Stimulated activated CD4-positive, alpha-beta T cell treated with anti-CD3 and anti-CD28 coated beads, TNF-alpha, amount 100 ng/mL, for 48 hours (primary cell): ENCODE data around the gene GALNTL6.

Source experiments
- DNase-seq, 3 donors: peaks; one replicate each; pipeline ENCODE4 v3.0.0-alpha.2; 2020; ENCODE audit warnings: low read depth in 3 of 3

Gene GALNTL6

DNA sequence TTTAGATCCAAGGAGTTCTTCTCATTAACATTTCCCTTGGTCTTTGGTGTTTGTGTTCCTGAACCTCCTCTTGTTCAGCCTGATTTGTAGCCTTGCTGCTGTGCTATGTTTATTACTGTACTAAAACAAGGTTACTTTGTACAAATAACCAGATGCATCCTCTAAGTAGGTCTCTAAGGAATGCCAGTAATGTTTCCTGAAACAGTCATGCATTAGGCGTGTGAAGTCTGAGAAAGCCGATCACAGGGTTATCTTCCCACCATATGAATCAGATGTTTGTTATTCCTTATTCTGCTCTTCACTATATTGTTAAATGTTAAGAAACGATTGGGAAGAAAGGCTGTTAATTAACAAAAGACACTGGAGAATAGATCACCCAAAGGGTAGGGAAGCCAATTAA lies 66.9 kb downstream of the GALNTL6 start:
- DNase-seq, result no peak

GRCh38 chr4:171889681-171890080 lies 76.5 kb downstream of the GALNTL6 start:
- no peak for DNase-seq

DNA sequence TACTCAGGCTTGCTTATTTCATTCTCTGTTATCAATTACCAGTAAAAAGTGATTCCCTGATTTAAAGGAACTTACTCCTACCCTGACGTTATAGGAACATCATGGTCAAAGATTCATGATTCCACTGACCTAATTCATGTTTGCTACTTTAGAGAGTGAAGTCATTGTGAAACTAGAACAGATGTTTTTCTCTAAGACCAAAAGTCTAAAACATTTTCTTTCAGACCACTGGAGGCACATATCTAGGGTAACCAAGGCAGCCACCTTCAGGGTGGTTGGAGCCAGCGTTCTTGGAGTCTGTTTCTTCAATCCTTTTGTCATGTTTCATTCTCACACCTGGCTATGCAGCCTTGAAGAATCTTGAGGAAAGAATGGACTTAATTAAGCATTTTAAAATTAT lies 77.8 kb downstream of the GALNTL6 start:
- no peak for DNase-seq

- DNase-seq, result no peak
These were observed 83.2 kb downstream of the GALNTL6 start for GRCh38 chr4:171896426-171896825.

DNA sequence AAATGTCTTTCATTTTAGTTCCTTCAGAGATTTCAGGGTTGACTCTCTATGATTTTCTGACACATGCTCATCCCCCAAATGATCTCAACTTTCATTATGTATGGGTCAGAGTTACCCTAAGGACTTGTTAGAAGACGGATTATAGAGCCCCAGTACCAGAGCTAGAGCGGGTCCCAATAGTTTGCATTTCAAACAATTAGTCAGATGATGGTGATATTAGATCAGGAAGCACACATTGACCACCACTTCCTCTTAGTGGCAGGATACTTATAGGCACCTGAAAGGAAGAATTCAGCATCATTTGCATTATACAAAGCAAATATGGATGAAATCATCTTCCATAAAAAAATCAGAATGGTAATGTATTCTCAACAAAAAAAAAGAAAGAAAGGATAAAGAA lies 106.1 kb downstream of the GALNTL6 start:
- no peak for DNase-seq

GRCh38 chr4:171920901-171921300 lies 107.7 kb downstream of the GALNTL6 start:
- no peak for DNase-seq

- no peak for DNase-seq
These were observed 111.7 kb downstream of the GALNTL6 start for GRCh38 chr4:171924746-171925376.

DNA sequence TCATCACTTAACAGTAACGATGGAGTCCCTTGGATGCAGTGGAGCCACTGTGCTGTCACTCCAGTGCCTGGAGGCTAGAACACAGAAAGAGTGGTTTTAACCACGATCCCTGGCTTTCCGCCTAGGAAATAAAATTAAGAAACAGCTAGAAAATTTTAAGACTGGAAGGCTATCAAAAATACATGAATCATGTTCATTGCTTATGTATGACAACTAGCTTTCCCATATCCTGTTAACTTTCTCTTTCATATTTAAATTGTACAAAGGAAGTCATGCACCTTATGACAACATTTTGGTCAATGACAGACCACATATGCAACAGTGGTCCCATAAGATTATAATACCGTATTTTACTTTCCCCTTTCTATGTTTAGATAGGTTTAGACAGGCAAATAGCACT lies 115.1 kb downstream of the GALNTL6 start:
- DNase-seq, result no peak

DNA sequence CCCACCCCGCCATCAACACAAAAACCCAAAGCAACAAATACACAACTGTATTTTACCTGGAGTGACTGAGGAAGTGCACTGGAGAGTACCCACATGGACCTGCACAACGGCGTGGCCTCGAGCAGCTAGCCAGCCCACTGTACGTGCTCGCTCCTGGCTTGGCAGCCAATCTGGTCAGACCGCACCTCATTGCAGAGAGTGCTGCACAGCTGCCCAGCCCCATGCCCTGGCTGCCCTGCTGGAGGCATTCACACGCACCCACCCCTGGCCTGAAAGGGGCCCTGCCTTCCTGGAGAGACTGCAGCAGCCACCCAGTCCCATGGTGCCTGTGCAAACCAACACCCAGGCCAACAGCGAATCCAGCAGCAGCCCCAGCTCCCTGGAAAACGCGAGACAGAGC lies 116.3 kb downstream of the GALNTL6 start:
- no peak for DNase-seq

DNA sequence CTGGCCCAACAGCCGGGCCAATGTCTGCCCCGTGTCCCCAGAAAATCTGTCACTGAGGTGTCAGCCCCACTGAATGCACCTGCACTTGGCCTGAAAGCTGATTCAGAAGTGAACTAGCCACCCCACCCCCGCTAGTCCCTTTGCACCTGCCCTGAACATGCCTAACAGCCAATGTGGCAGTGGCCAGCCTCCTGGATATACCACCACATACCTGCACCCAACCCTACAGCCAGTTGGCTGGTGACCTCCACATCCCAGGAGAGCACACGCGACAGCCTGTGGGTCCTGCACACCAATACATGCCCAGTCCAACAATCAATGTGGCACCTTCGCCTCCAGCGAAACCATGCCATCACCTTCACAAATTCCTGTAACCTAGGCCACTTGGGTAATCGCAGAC lies 116.7 kb downstream of the GALNTL6 start:
- DNase-seq, result no peak

GRCh38 chr4:171932238-171932637 lies 119.0 kb downstream of the GALNTL6 start:
- no peak for DNase-seq

- no peak for DNase-seq
These were observed 127.5 kb downstream of the GALNTL6 start for GRCh38 chr4:171940656-171941055.

- DNase-seq, result no peak
These were observed 134.2 kb downstream of the GALNTL6 start for GRCh38 chr4:171947400-171947799.

DNA sequence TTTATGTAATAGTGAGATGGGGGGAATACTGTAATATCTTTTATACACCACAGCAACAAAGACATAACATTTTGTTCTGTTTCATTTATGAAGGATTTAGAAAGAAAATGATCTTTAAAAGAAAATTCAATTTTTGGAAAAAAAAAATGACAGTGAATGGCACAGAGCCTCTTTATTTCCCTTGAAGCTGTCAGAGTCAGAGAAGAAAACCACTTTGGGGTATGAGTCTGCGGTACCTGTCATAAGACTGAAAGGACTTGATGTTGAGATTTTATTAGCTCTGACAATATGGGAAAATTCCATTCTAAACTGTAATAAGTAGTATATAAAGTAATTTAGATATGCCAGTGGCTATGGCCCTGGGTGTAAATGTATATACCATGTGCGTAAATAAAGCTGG lies 134.8 kb downstream of the GALNTL6 start:
- no peak for DNase-seq

GRCh38 chr4:171954650-171955049 lies 141.4 kb downstream of the GALNTL6 start:
- DNase-seq, result no peak

DNA sequence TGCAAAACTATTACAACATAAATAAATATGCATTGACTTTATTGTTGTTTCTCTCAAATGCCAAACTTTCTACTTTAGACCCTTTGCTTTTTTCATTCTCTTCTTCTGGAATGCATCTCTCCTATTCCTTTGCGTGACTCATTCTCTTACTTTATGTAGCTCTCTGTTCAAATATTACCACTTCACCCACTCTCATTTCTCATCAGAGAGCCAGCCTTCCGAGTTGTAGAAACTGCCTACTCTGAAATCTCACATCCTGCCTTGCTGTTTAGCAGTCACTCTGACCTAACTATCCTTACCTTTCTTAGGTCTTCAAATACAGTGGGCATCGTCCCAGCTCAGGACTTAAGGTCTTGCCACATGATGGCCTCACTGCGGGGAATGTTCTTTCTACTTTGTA lies 143.5 kb downstream of the GALNTL6 start:
- no peak for DNase-seq

DNA sequence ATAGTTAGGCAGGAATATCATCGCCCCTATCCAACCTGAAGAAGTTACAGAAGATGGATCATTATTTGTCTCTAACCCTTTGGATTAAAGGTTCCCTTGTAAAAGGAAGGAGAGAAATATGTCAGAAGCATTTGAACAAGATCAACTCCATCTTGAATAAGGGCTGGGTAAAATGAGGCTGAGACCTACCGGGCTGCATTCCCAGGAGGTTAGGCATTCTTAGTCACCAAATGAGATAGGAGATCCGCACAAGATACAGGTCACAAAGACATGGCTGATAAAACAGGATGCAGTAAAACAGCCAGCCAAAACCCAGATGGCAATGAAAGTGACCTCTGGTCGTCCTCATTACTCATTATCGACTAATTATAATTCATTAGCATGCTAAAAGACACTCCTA lies 148.9 kb downstream of the GALNTL6 start:
- DNase-seq, result no peak

DNA sequence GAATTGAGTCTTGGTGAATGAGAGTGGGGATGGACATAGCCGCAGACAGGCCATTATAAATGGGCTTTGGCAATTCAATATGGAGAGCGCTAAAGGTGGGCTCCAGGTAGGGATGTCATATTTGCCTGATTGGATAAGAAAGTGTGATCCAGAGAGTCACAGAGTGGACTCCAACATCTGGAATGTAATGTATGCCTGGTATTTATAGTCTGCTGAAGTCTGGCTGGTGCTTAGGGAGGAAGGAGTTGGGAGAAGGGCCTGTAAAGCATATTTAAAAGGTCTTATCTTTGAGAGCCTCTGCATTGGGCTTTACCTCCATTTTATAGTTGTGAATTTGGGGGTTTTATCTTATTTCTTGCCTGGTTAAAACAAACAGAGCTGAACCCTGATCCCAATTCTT lies 153.2 kb downstream of the GALNTL6 start:
- DNase-seq, result no peak

DNA sequence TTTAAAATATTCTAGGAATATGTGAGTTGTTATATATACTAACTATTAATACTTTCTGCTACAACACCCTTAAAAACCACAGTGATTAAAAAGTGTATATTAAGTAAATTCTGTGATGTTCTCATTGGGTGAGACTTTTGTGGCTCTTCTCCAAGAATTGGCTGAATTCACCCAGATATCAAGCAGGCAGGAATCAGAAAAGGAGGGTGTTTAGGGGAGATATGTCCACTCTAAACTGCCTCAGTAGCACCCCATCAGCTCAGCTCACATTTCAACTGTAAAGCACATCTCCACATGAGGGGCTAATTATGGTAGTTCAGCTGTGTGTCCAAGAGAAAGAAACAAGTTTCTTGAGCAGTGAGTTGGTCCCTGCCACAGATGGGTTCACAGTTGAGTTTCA lies 165.0 kb downstream of the GALNTL6 start:
- DNase-seq, result no peak

DNA sequence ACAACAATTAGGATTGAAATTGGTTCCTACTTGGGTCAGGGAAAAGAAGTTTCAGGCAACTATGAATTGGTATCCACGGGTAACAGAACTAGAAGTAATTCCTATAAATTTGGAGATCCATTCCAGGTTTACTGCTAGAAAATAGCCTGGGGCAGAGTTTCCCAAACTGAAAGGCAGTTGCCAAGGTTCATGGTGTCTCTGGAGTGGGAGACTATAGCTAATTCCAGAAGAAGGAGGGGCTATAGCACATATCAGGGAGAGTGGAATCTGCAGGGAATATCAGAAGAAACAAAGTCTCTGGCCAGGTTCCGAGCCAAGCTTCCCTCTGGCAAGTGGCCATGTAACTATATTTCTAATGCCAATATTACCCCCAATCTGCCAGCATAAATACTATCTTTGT lies 166.3 kb downstream of the GALNTL6 start:
- DNase-seq, result no peak

DNA sequence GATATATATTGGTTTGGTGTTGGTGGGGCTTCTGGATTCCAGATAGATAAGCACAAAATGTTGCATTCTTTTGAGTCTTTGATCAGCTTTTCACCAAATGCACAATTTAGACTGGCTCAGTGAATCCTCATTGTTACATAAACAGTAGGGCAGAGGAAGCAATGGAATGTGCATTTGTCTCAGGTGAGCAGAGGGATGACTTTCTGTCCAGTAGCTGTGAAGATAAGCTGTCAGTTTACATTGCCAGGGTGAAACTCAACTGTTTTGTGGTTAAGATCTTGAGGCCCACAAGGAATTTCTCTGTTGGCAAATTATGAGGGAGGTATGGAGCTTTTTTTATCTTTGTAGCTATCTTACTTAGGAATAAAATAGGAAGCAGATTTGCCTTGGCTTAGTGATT lies 168.0 kb downstream of the GALNTL6 start:
- no peak for DNase-seq

DNA sequence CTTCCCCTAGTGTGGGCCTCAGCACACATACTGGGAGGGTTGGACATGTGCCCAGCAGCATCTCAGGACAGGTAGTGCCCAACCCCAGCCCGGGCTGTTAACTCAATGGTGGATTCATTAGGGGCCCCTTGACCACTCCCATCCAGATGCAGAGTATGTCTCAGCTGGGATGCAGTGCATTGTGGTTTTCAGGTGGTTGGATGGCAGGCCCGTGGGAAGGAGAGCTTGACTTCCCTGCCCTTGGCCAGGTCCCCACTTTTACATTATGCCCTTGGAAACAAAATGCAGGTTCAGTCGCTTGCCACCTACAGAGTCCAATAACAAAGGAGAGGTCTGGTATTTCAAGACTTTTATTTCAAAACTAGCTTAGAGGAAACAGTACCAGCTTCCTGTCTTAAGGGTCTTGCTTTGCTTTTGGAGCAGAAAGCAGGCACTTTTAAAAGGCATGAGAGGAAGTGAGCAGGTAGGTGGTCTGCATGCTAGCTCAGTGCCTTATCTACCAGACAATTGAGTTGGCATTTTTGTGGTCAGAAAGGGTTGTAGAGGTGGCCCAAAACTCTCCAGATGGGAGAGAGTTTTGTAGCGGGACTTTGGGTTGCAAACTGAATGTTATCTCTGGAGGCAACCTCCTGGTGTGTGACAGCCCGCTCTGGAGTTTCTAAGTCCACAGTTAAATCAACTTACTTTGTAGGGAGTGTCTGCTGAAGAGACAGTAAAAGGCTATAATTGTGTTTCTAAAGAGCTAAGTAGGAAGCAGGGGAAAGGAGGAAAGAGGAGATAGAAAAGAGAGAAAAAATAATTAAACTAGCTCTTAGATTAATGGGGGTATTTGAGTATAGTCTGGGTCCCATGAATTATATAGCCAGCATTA lies 171.0 kb downstream of the GALNTL6 start:
- DNase-seq, result no peak

DNA sequence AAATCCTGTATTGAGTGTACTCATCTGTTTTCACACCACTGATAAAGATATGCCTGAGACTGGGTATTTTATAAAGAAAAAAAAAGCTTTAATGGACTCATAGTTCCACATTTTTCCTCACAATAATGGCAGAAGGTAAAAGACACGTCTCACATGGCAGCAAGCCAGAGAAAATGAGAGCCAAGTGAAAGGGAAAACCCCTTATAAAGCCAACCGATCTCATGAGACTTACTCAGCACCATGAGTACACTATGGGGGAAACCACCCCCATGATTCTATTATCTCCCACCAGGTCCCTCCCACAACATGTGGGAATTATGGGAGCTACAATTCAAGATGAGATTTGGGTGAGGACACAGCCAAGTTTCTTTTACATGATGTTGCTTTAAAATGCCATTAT lies 171.9 kb downstream of the GALNTL6 start:
- DNase-seq, result no peak

DNA sequence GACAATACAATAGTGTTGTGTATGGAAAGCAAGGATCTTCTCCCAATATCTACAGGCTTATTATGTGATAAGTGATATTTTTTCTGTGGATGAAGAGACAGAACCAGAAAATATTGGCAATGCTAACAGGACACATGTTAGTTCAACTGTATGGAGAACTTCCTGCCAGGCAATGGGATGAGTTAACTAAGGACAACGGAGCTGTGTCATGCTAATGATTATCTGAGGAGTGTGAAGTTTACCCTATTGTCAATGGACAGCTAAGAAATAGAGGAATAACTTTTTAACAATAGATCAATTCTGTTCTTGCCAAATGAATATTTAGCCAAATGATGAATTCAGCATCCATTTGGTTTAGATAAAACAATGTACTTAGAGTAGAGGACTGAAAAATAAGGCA lies 180.0 kb downstream of the GALNTL6 start:
- no peak for DNase-seq
